HCT116 (cell line): ENCODE measurements around the gene SAT1. TPM values are rescaled to one million over a fixed set of nuclear protein-coding genes. Genes with fewer than 3 reads are reported as not detected.
"Not testable (repeated sequence)": the region's sequence is repeated elsewhere in the genome, so short reads cannot be mapped to it uniquely, and the experiment has no call there.

Experiments used
- ATAC-seq: fragments of 200-7000 bp; cut with Tn5 transposase; 2 replicates; pipeline ENCODE4 v1.9.1; 2020; ENCODE audit warnings: mild to moderate bottlenecking, moderate library complexity
- BruUV-seq: library from RNA; stranded (reverse); fragments of 400-500 nt; replicated peaks from 2 replicates; lab custom pipeline; 2021; lab: Mats Ljungman, UMichigan
- CTCF ChIA-PET: fragments of 300-600 bp; sonication (Branson Sonifier 250); formaldehyde crosslinking; loops from one replicate; lab custom pipeline; 2021; ENCODE audit warnings: antibody characterized with exemption; lab: Charles Lee
- POLR2A ChIA-PET: fragments of 300-600, 350-600 bp; sonication (Branson Sonifier 250); formaldehyde crosslinking; loops from one replicate; lab custom pipeline; 2021; ENCODE audit warnings: antibody characterized with exemption; lab: Charles Lee
- RAD21 ChIA-PET, 2 experiments: fragments of 300-600 bp; sonication (Branson Sonifier 250); formaldehyde crosslinking; loops; one replicate each; lab custom pipeline; 2023; ENCODE audit warnings: low total read pairs in 2 of 2; ENCODE audit not compliant: uncharacterized antibody in 2 of 2, unreplicated experiment in 2 of 2, low non-redundant PET in 1 of 2; lab: Charles Lee
- DNase-seq: peaks from one replicate; pipeline ENCODE4 v3.0.0-alpha.2; 2010; ENCODE audit warnings: low read depth, low spot score
- H2AFZ ChIP-seq: fragments of 200-600 bp; shearing (Covaris generic), sonication (generic); 2 replicates; pipeline ENCODE4 v1.6.1; 2017; ENCODE audit warnings: low read depth, mixed run types, mixed read lengths, antibody characterized with exemption, low read length; ENCODE audit not compliant: poor library complexity, severe bottlenecking
- H3K27ac ChIP-seq: 2 replicates; pipeline ENCODE4 v1.5.1; 2012; ENCODE audit warnings: low read depth, low read length
- H3K27me3 ChIP-seq: fragments of 200-600 bp; sonication (generic); 2 replicates; pipeline ENCODE4 v1.6.1; 2016; ENCODE audit warnings: mixed run types, low read length, mixed read lengths; ENCODE audit not compliant: insufficient read depth
- H3K36me3 ChIP-seq, 2 experiments: fragments of 200-500 bp in 1 of 2; fragments of 200-600 bp in 1 of 2; sonication (Bioruptor generic) in 1 of 2; sonication (generic) in 1 of 2; 2 replicates each; pipeline versions ENCODE4 v1.5.1 to v1.6.1; 2014 to 2016; ENCODE audit warnings: low read length in 2 of 2, inconsistent platforms in 1 of 2, mixed read lengths in 1 of 2, mixed run types in 1 of 2; ENCODE audit not compliant: insufficient read depth in 2 of 2, control insufficient read depth in 1 of 2
- H3K4me1 ChIP-seq, 2 experiments: fragments of 200-600 bp in 1 of 2; sonication (generic) in 1 of 2; 2 replicates each; pipeline versions ENCODE4 v1.5.1 to v1.6.1; 2012 to 2017; ENCODE audit warnings: low read length in 2 of 2, inconsistent platforms in 1 of 2, mild to moderate bottlenecking in 1 of 2, mixed read lengths in 1 of 2, mixed run types in 1 of 2, moderate library complexity in 1 of 2; ENCODE audit not compliant: insufficient read depth in 2 of 2, control insufficient read depth in 1 of 2
- H3K4me2 ChIP-seq: fragments of 200-600 bp; sonication (generic); 2 replicates; pipeline ENCODE4 v1.6.1; 2017; ENCODE audit warnings: mixed run types, low read length, mixed read lengths
- H3K4me3 ChIP-seq, 2 experiments: fragments of 200-600 bp in 1 of 2; sonication (generic) in 1 of 2; replicated peaks in 1 of 2; 2 replicates each; pipeline ENCODE4 v1.5.1; 2011 to 2016; ENCODE audit warnings: low read length in 2 of 2, control low read depth in 1 of 2, low read depth in 1 of 2, mild to moderate bottlenecking in 1 of 2, mixed read lengths in 1 of 2, mixed run types in 1 of 2
- H3K79me2 ChIP-seq: fragments of 200-600 bp; sonication (generic); 2 replicates; pipeline ENCODE4 v1.6.1; 2017; ENCODE audit warnings: mild to moderate bottlenecking, mixed run types, low read length, moderate library complexity, mixed read lengths; ENCODE audit not compliant: insufficient read depth
- H3K9ac ChIP-seq: fragments of 200-600 bp; sonication (generic); 2 replicates; pipeline ENCODE4 v1.6.1; 2016; ENCODE audit warnings: low read length, mixed read lengths
- H3K9me2 ChIP-seq: fragments of 200-600 bp; sonication (generic), shearing (Covaris generic); 2 replicates; pipeline ENCODE4 v1.6.1; 2017; ENCODE audit warnings: mixed run types, mild to moderate bottlenecking, moderate library complexity; ENCODE audit not compliant: insufficient read depth
- H3K9me3 ChIP-seq, 2 experiments: fragments of 200-500 bp in 1 of 2; fragments of 200-600 bp in 1 of 2; sonication (Bioruptor generic) in 1 of 2; sonication (generic) in 1 of 2; 2 replicates each; pipeline ENCODE4 v1.6.1; 2014 to 2017; ENCODE audit warnings: low read length in 2 of 2, mixed read lengths in 2 of 2, inconsistent platforms in 1 of 2, low read depth in 1 of 2, mild to moderate bottlenecking in 1 of 2, mixed run types in 1 of 2, moderate library complexity in 1 of 2; ENCODE audit not compliant: control insufficient read depth in 1 of 2, insufficient read depth in 1 of 2
- H4K20me1 ChIP-seq: fragments of 200-600 bp; sonication (generic), shearing (Covaris generic); 2 replicates; pipeline ENCODE4 v1.6.1; 2017; ENCODE audit warnings: mixed run types, mild to moderate bottlenecking, moderate library complexity; ENCODE audit not compliant: insufficient read depth
- CBX3 ChIP-seq: IDR thresholded peaks from 2 replicates; pipeline ENCODE4 v1.6.1; 2012; ENCODE audit warnings: low read depth
- EGR1 ChIP-seq: IDR thresholded peaks from 2 replicates; pipeline ENCODE4 v1.6.1; 2012; ENCODE audit warnings: low read depth
- ELF1 ChIP-seq: IDR thresholded peaks from 2 replicates; pipeline ENCODE4 v1.6.1; 2012; ENCODE audit warnings: low read depth, borderline replicate concordance
- EZH2 ChIP-seq: fragments of 200-600 bp; sonication (generic); IDR thresholded peaks from 2 replicates; pipeline ENCODE4 v1.6.1; 2017; ENCODE audit warnings: antibody characterized with exemption, mixed run types
- EZH2phosphoT487 ChIP-seq: fragments of 200-600 bp; IDR thresholded peaks from 2 replicates; pipeline ENCODE4 v1.6.1; 2018; ENCODE audit warnings: antibody characterized with exemption, borderline replicate concordance
- FOSL1 ChIP-seq: IDR thresholded peaks from 2 replicates; pipeline ENCODE4 v1.6.1; 2012; ENCODE audit warnings: low read depth
- JUND ChIP-seq: IDR thresholded peaks from 2 replicates; pipeline ENCODE4 v1.6.1; 2012
- POLR2A ChIP-seq: IDR thresholded peaks from 2 replicates; pipeline ENCODE4 v1.7.0; 2011; ENCODE audit warnings: borderline replicate concordance; ENCODE audit not compliant: insufficient read depth, insufficient read length; ENCODE audit errors: extremely low read depth
- POLR2AphosphoS5 ChIP-seq: IDR thresholded peaks from 2 replicates; pipeline ENCODE4 v1.6.1; 2011; ENCODE audit warnings: mild to moderate bottlenecking, low read depth, low read length, moderate library complexity
- SP1 ChIP-seq: IDR thresholded peaks from 2 replicates; pipeline ENCODE4 v1.6.1; 2012; ENCODE audit warnings: low read depth
- TCF7L2 ChIP-seq: IDR thresholded peaks from 2 replicates; pipeline ENCODE4 v1.7.0; 2011; ENCODE audit warnings: borderline replicate concordance, inconsistent platforms; ENCODE audit not compliant: insufficient read depth, insufficient read length; ENCODE audit errors: extremely low read depth
- YY1 ChIP-seq: IDR thresholded peaks from 2 replicates; pipeline ENCODE4 v1.6.1; 2011; ENCODE audit warnings: low read length, low read depth, moderate library complexity, mild to moderate bottlenecking; ENCODE audit not compliant: insufficient replicate concordance; ENCODE audit errors: extremely low read depth
- ZFX ChIP-seq: fragments of 450-650 bp; IDR thresholded peaks from 2 replicates; pipeline ENCODE4 v1.6.1; 2017
- ZNF274 ChIP-seq: fragments of 200-500 bp; sonication (Bioruptor generic); IDR thresholded peaks from 2 replicates; pipeline ENCODE4 v1.6.1; 2014; ENCODE audit warnings: mild to moderate bottlenecking, low read depth, low read length, inconsistent platforms
- intact Hi-C: fragments of 100-400 bp; cut with micrococcal nuclease; formaldehyde crosslinking; loops from 2 replicates; pipeline ENCODE4 v1.10.0; 2022
- total RNA-seq: library from RNA; stranded (reverse); gene quantifications from one replicate; pipeline ENCODE4 v1.2.1, GENCODE V29; 2021; ENCODE audit not compliant: unreplicated experiment
- TF ChIP-seq, protein P1 (sequence below): IDR thresholded peaks from 2 replicates; pipeline ENCODE4 v1.6.1; 2012
- TF ChIP-seq, protein P2 (sequence below): IDR thresholded peaks from 2 replicates; pipeline ENCODE4 v1.6.1; 2012
- TF ChIP-seq, protein P3 (sequence below): IDR thresholded peaks from 2 replicates; pipeline ENCODE4 v1.6.1; 2011; ENCODE audit warnings: mild to moderate bottlenecking, low read length, moderate library complexity; ENCODE audit not compliant: insufficient replicate concordance; ENCODE audit errors: extremely low read depth

Gene SAT1
- total RNA-seq, 1 experiment from 2014 or later = 821 TPM

DNA sequence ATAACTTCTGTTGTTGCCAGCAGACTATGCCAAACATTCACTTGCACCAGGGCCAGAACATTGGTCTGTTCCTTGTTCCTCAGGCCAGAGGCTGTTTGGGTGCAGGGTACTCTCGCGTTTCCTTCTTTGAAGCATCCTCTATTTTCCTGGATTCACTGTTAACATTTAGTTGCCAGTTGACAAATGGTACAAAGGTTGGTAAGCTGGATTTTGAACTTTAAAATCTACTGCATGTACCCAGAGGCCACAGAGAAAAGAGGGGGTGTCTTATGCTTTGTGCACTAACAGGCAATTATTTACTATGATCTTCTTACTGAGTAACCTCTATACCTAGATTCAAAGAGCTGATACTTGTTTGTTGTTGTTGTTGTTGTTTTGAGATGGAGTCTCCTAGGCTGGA is 12.8 kb upstream of the SAT1 start:
- Histone ChIP-seq H3K27ac (no peak overlapping the region), H3K4me1 (peaks cover 0 to 6% of the 10 kb centered on the region in 2 experiments; a peak in 2 of 4 replicates), H3K9me3 (no peaks in the 10 kb centered on the region), H3K4me3 (no peak overlapping the region), H3K9me2 (no peaks in the 10 kb centered on the region), H3K4me2 (no peak overlapping the region), H4K20me1 (no peaks in the 10 kb centered on the region), H3K27me3 (no peaks in the 10 kb centered on the region), H3K36me3 (no peaks in the 10 kb centered on the region), H3K79me2 (no peaks in the 10 kb centered on the region), H3K9ac (no peak overlapping the region), H2AFZ (no peak overlapping the region)
- intact Hi-C loops = no loop called here
- ChIA-PET CTCF (no interaction called here), RAD21 (interaction anchor here in 1 of 2 experiments (0.6 kb wide), 1 partner anchor 9 kb away, joined by 3 read pairs; no protein-coding TSS in a partner anchor), POLR2A (no interaction called here)
- TF ChIP-seq, protein P1, sequence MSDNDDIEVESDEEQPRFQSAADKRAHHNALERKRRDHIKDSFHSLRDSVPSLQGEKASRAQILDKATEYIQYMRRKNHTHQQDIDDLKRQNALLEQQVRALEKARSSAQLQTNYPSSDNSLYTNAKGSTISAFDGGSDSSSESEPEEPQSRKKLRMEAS = no peak
- TF ChIP-seq YY1 = no peak
- no peak for TF ChIP-seq ZFX
- no peak for TF ChIP-seq POLR2A
- TF ChIP-seq CBX3 = no peak
- no peak for TF ChIP-seq TCF7L2
- TF ChIP-seq, protein P2, sequence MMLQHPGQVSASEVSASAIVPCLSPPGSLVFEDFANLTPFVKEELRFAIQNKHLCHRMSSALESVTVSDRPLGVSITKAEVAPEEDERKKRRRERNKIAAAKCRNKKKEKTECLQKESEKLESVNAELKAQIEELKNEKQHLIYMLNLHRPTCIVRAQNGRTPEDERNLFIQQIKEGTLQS = no peak
- TF ChIP-seq, protein P3, sequence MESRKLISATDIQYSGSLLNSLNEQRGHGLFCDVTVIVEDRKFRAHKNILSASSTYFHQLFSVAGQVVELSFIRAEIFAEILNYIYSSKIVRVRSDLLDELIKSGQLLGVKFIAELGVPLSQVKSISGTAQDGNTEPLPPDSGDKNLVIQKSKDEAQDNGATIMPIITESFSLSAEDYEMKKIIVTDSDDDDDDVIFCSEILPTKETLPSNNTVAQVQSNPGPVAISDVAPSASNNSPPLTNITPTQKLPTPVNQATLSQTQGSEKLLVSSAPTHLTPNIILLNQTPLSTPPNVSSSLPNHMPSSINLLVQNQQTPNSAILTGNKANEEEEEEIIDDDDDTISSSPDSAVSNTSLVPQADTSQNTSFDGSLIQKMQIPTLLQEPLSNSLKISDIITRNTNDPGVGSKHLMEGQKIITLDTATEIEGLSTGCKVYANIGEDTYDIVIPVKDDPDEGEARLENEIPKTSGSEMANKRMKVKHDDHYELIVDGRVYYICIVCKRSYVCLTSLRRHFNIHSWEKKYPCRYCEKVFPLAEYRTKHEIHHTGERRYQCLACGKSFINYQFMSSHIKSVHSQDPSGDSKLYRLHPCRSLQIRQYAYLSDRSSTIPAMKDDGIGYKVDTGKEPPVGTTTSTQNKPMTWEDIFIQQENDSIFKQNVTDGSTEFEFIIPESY = no peak
- no peak for TF ChIP-seq EZH2
- no peak for TF ChIP-seq EZH2phosphoT487
- no peak for TF ChIP-seq JUND
- TF ChIP-seq ZNF274 = no peak
- TF ChIP-seq SP1 = no peak
- TF ChIP-seq ELF1 = no peak
- TF ChIP-seq POLR2AphosphoS5 = no peak
- no peak for TF ChIP-seq FOSL1
- no peak for TF ChIP-seq EGR1
- ATAC-seq (no peak), DNase-seq (no peak)
- no TSS peak for BruUV-seq

DNA sequence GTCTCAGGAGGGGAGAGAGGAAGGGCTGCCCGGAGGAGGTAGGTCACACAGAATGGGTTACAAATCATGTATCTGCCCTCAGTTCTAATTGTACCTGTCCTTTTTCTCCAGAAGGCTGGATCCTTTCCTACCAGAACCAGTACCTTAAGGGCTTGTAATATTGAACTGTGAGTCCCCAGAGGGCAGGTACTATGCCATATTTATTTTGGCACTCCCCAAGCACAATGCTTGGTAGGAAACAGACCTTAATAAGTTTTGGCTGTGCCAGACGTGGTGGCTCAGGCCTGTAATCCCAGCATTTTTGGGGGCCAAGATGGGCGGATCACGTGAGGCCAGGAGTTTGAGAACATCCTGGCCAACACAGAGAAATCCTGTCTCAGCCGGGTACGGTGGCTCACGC is 11.9 kb upstream of the SAT1 start:
- POLR2A ChIA-PET, H4K20me1 ChIP-seq, H3K27me3 ChIP-seq, BruUV-seq, H3K79me2 ChIP-seq, DNase-seq, intact Hi-C loops, H3K9me2 ChIP-seq, H3K4me2 ChIP-seq, H3K4me3 ChIP-seq, H3K36me3 ChIP-seq, ATAC-seq, CTCF ChIA-PET, H2AFZ ChIP-seq, H3K9ac ChIP-seq, H3K4me1 ChIP-seq, H3K27ac ChIP-seq, RAD21 ChIA-PET, H3K9me3 ChIP-seq: not testable (repeated sequence)
